Measurements from ENCODE around the gene RUNX2. TPM values are rescaled to one million over a fixed set of nuclear protein-coding genes. Genes with fewer than 3 reads are reported as not detected.

RUNX2 gene
- total RNA-seq, 1 donor from 2014 or later: 3.7 TPM

- no peaks in the 10 kb centered on the region for H3K4me1 ChIP-seq
- no peak overlapping the region for H3K4me3 ChIP-seq
- DNase-seq (no peak), ATAC-seq (no peak)
- no peak overlapping the region for H3K27ac ChIP-seq
- TF ChIP-seq, protein P1, sequence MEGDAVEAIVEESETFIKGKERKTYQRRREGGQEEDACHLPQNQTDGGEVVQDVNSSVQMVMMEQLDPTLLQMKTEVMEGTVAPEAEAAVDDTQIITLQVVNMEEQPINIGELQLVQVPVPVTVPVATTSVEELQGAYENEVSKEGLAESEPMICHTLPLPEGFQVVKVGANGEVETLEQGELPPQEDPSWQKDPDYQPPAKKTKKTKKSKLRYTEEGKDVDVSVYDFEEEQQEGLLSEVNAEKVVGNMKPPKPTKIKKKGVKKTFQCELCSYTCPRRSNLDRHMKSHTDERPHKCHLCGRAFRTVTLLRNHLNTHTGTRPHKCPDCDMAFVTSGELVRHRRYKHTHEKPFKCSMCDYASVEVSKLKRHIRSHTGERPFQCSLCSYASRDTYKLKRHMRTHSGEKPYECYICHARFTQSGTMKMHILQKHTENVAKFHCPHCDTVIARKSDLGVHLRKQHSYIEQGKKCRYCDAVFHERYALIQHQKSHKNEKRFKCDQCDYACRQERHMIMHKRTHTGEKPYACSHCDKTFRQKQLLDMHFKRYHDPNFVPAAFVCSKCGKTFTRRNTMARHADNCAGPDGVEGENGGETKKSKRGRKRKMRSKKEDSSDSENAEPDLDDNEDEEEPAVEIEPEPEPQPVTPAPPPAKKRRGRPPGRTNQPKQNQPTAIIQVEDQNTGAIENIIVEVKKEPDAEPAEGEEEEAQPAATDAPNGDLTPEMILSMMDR (IDR thresholded peaks at IDR 0.05): no peak
- H3K36me3 ChIP-seq: no peaks in the 10 kb centered on the region
- intact Hi-C loops (cut with DNase I): no loop called here
- no peaks in the 10 kb centered on the region for H3K27me3 ChIP-seq (ENCODE audit: low read depth)
- no peaks in the 10 kb centered on the region for H3K9me3 ChIP-seq
Measured at GRCh38 chr6:45619211-45619760, 291.2 kb downstream of the RUNX2 start.

DNA sequence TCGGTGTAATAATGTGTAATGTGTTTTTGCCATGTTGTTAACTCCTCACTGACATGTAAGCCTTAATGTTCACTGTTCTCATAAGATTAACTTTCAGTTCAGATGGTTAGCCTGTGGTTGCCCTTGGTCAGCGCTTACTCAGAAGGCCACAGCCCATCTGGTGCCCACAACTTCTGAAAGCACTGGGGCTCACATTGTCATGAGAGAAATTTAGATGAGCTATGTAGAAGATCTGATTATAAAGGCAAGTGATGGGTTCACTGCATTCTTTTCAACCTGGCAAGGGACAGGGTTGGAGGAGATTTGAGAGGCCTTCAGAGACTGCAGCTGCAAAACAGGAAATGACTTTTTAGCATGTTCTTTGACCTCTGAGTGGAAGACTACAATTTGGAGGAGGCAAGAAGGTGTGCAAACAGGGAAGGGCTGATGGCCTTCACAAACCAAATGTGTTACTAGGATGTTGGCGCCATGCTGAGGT, 291.9 kb downstream of the RUNX2 start:
- Histone ChIP-seq H3K4me1 (no peaks in the 10 kb centered on the region), H3K36me3 (no peaks in the 10 kb centered on the region), H3K27ac (no peak overlapping the region), H3K4me3 (no peak overlapping the region), H3K27me3 (ENCODE audit: low read depth) (no peaks in the 10 kb centered on the region), H3K9me3 (no peaks in the 10 kb centered on the region)
- TF ChIP-seq, protein P1 (IDR thresholded peaks at IDR 0.05): no peak
- intact Hi-C loops (cut with DNase I): no loop called here
- ATAC-seq: no peak
- DNase-seq: no peak

GRCh38 chr6:45624228-45624627, 296.1 kb downstream of the RUNX2 start:
- no peak overlapping the region for H3K4me3 ChIP-seq
- intact Hi-C loops (cut with DNase I): no loop called here
- DNase-seq (no peak), ATAC-seq (no peak)
- no peaks in the 10 kb centered on the region for H3K36me3 ChIP-seq
- no peak overlapping the region for H3K27ac ChIP-seq
- TF ChIP-seq, protein P1 (IDR thresholded peaks at IDR 0.05): no peak
- no peaks in the 10 kb centered on the region for H3K27me3 ChIP-seq (ENCODE audit: low read depth)
- no peaks in the 10 kb centered on the region for H3K4me1 ChIP-seq
- no peaks in the 10 kb centered on the region for H3K9me3 ChIP-seq

- intact Hi-C loops (cut with DNase I): no loop called here
- DNase-seq (no peak), ATAC-seq (peak in 1 of 2 donors; percentile 41)
- no peaks in the 10 kb centered on the region for H3K27me3 ChIP-seq (ENCODE audit: low read depth)
- TF ChIP-seq, protein P1 (IDR thresholded peaks at IDR 0.05): no peak
- H3K27ac ChIP-seq: no peak overlapping the region
- H3K9me3 ChIP-seq: no peaks in the 10 kb centered on the region
- no peak overlapping the region for H3K4me3 ChIP-seq
- H3K36me3 ChIP-seq: no peaks in the 10 kb centered on the region
- no peaks in the 10 kb centered on the region for H3K4me1 ChIP-seq
Measured at GRCh38 chr6:45625191-45625664, 297.1 kb downstream of the RUNX2 start.

- Histone ChIP-seq H3K4me3 (no peak overlapping the region), H3K4me1 (no peaks in the 10 kb centered on the region), H3K9me3 (no peaks in the 10 kb centered on the region), H3K27me3 (ENCODE audit: low read depth) (no peaks in the 10 kb centered on the region), H3K27ac (no peak overlapping the region), H3K36me3 (no peaks in the 10 kb centered on the region)
- intact Hi-C loops (cut with DNase I): no loop called here
- TF ChIP-seq, protein P1 (IDR thresholded peaks at IDR 0.05): no peak
- DNase-seq: no peak
- ATAC-seq: peak; percentile 41 to 58
Measured at GRCh38 chr6:45626087-45626891, 298.2 kb downstream of the RUNX2 start.

All from lower lobe of right lung (tissue), 2 donors.